ENCODE results near the gene SLC17A7. TPM values are rescaled to one million over a fixed set of nuclear protein-coding genes. Genes with fewer than 3 reads are reported as not detected.

The SLC17A7 gene
- total RNA-seq, 2 donors from 2014 or later = 0.59 to 0.67 TPM

GRCh38 chr19:49409441-49410029 lies 31.8 kb downstream of the SLC17A7 start:
- no peak for TF ChIP-seq CTCF (IDR thresholded peaks at IDR 0.05)
- Histone ChIP-seq H3K4me1 (no peaks in the 10 kb centered on the region), H3K27me3 (no peaks in the 10 kb centered on the region), H3K27ac (no peak overlapping the region), H3K4me3 (no peak overlapping the region), H3K9me3 (no peaks in the 10 kb centered on the region), H3K36me3 (no peaks in the 10 kb centered on the region)
- DNase-seq (ENCODE audit: low spot score) = no peak

GRCh38 chr19:49408816-49409440 lies 32.4 kb downstream of the SLC17A7 start:
- no peak overlapping the region for H3K27ac ChIP-seq
- H3K27me3 ChIP-seq = no peaks in the 10 kb centered on the region
- no peak for DNase-seq (ENCODE audit: low spot score)
- no peaks in the 10 kb centered on the region for H3K4me1 ChIP-seq
- H3K9me3 ChIP-seq = no peaks in the 10 kb centered on the region
- H3K36me3 ChIP-seq = no peaks in the 10 kb centered on the region
- no peak for TF ChIP-seq CTCF (IDR thresholded peaks at IDR 0.05)
- no peak overlapping the region for H3K4me3 ChIP-seq

DNA sequence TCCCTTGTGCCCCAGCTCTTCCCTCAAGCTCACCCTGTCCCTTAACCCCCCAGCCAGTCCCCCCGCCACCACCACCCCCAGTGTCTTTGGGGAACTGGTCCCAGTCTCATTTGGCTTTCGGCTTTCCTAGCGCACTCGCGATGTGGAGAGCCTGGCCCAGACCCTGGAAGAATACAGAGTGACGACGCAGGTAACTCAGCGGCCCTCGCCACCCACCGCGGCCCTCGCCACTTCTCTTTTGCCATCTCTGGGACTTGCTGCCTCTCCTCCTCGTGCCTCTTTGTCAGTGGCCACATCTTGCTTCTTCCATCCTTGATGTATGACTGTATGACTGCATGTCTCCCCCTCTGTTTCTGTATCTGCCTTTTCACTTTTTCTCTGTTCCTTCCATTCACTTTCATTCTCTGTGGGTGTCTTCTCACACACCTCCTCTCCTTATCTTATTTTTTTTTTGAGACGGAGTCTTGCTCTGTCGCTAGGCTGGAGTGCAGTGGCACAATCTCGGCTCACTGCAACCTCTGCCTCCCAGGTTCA lies 33.8 kb downstream of the SLC17A7 start:
- TF ChIP-seq CTCF (IDR thresholded peaks at IDR 0.05) = no peak
- no peaks in the 10 kb centered on the region for H3K9me3 ChIP-seq
- H3K4me1 ChIP-seq = no peaks in the 10 kb centered on the region
- no peak overlapping the region for H3K27ac ChIP-seq
- no peaks in the 10 kb centered on the region for H3K36me3 ChIP-seq
- no peaks in the 10 kb centered on the region for H3K27me3 ChIP-seq
- no peak overlapping the region for H3K4me3 ChIP-seq
- DNase-seq (ENCODE audit: low spot score) = no peak

- Histone ChIP-seq H3K36me3 (no peaks in the 10 kb centered on the region), H3K4me3 (no peak overlapping the region), H3K9me3 (no peaks in the 10 kb centered on the region), H3K4me1 (no peaks in the 10 kb centered on the region), H3K27me3 (no peaks in the 10 kb centered on the region), H3K27ac (no peak overlapping the region)
- TF ChIP-seq CTCF (IDR thresholded peaks at IDR 0.05) = no peak
- no peak for DNase-seq (ENCODE audit: low spot score)
These were observed 34.2 kb downstream of the SLC17A7 start for GRCh38 chr19:49407079-49407478.

GRCh38 chr19:49403404-49404187 lies 37.7 kb downstream of the SLC17A7 start:
- Histone ChIP-seq H3K4me1 (no peaks in the 10 kb centered on the region), H3K36me3 (no peaks in the 10 kb centered on the region), H3K4me3 (no peak overlapping the region), H3K9me3 (no peaks in the 10 kb centered on the region), H3K27ac (no peak overlapping the region), H3K27me3 (no peaks in the 10 kb centered on the region)
- no peak for TF ChIP-seq CTCF (IDR thresholded peaks at IDR 0.05)
- DNase-seq (ENCODE audit: low spot score) = no peak
